Keratinocyte (primary cell): ENCODE results near the gene PPM1J. TPM values are rescaled to one million over a fixed set of nuclear protein-coding genes. Genes with fewer than 3 reads are reported as not detected.
"Not testable (repeated sequence)": the region's sequence is repeated elsewhere in the genome, so short reads cannot be mapped to it uniquely, and the experiment has no call there.

Source experiments
- DNase-seq: peaks from one replicate; pipeline ENCODE4 v3.0.0-alpha.2; 2011; ENCODE audit warnings: low read depth, missing footprints, low spot score
- FAIRE-seq: peaks from 2 replicates; lab custom pipeline; 2011; peaks lifted over from hg19 to GRCh38; lab: Jason Lieb, UNC
- H2AFZ ChIP-seq: 2 replicates; pipeline ENCODE4 v1.6.0; 2012; ENCODE audit warnings: low read length, control low read depth, inconsistent platforms; ENCODE audit not compliant: control insufficient read depth
- H3K27ac ChIP-seq: 2 replicates; pipeline ENCODE4 v1.5.1; 2011; ENCODE audit warnings: low read length; ENCODE audit not compliant: control insufficient read depth, insufficient read depth
- H3K27me3 ChIP-seq: 3 replicates; pipeline ENCODE4 v1.6.0; 2011; ENCODE audit warnings: low read length; ENCODE audit not compliant: control insufficient read depth, insufficient read depth; ENCODE audit errors: extremely low read depth
- H3K36me3 ChIP-seq, 2 experiments: 2 replicates in 1 of 2; 3 replicates in 1 of 2; pipeline ENCODE4 v1.5.1; 2011; ENCODE audit warnings: low read length in 2 of 2, mild to moderate bottlenecking in 1 of 2; ENCODE audit not compliant: control insufficient read depth in 2 of 2, insufficient read depth in 2 of 2; ENCODE audit errors: extremely low read depth in 1 of 2
- H3K4me1 ChIP-seq: 3 replicates; pipeline ENCODE4 v1.5.1; 2011; ENCODE audit warnings: low read length; ENCODE audit not compliant: control insufficient read depth, insufficient read depth; ENCODE audit errors: extremely low read depth
- H3K4me2 ChIP-seq: 3 replicates; pipeline ENCODE4 v1.6.0; 2011; ENCODE audit warnings: low read depth, low read length; ENCODE audit not compliant: control insufficient read depth, insufficient read depth; ENCODE audit errors: extremely low read depth
- H3K4me3 ChIP-seq, 3 experiments: fragments of 200-600 bp in 1 of 3; sonication (generic) in 1 of 3; 2 replicates in 2 of 3; 3 replicates in 1 of 3; pipeline ENCODE4 v1.5.1; 2011 to 2016; ENCODE audit warnings: low read length in 3 of 3, mild to moderate bottlenecking in 3 of 3, control low read depth in 2 of 3, inconsistent platforms in 1 of 3, low read depth in 1 of 3, mixed read lengths in 1 of 3, mixed run types in 1 of 3, moderate library complexity in 1 of 3; ENCODE audit not compliant: control insufficient read depth in 2 of 3, insufficient read depth in 2 of 3; ENCODE audit errors: extremely low read depth in 1 of 3
- H3K79me2 ChIP-seq: 2 replicates; pipeline ENCODE4 v1.6.0; 2012; ENCODE audit warnings: low read length; ENCODE audit not compliant: control insufficient read depth, insufficient read depth
- H3K9ac ChIP-seq: 3 replicates; pipeline ENCODE4 v1.6.0; 2011; ENCODE audit warnings: low read length; ENCODE audit not compliant: control insufficient read depth, insufficient read depth; ENCODE audit errors: extremely low read depth
- H3K9me1 ChIP-seq: 3 replicates; pipeline ENCODE4 v1.6.0; 2011; ENCODE audit warnings: low read length; ENCODE audit not compliant: control insufficient read depth, insufficient read depth; ENCODE audit errors: extremely low read depth
- H3K9me3 ChIP-seq: 2 replicates; pipeline ENCODE4 v1.5.1; 2012; ENCODE audit warnings: low read depth, low read length; ENCODE audit not compliant: control insufficient read depth
- H4K20me1 ChIP-seq: 3 replicates; pipeline ENCODE4 v1.6.0; 2011; ENCODE audit warnings: low read length; ENCODE audit not compliant: control insufficient read depth, insufficient read depth; ENCODE audit errors: extremely low read depth
- CTCF ChIP-seq, 3 experiments: IDR thresholded peaks in 1 of 3; conservative IDR thresholded peaks in 1 of 3; optimal IDR thresholded peaks in 1 of 3; 2 replicates in 2 of 3; 3 replicates in 1 of 3; pipeline versions ENCODE3 to v1.5.1; 2011; ENCODE audit warnings: low read length in 3 of 3, mild to moderate bottlenecking in 3 of 3, moderate library complexity in 2 of 3, control low read depth in 1 of 3, inconsistent platforms in 1 of 3; ENCODE audit not compliant: insufficient read depth in 2 of 3; ENCODE audit errors: extremely low read depth in 1 of 3
- EZH2 ChIP-seq: IDR thresholded peaks from one replicate; pipeline ENCODE4 v1.6.1; 2012; ENCODE audit warnings: inconsistent platforms, mild to moderate bottlenecking, low read length, moderate library complexity
- dilution Hi-C: fragments of 300-500 bp; cut with MboI; formaldehyde crosslinking; loops from one replicate; pipeline ENCODE4 v1.7.0; 2020; ENCODE audit warnings: low sequenced_read_pairs; ENCODE audit not compliant: extremely low pct_ligation_motif_present
- polyA plus RNA-seq, 5 experiments: library from polyadenylated mRNA; depleted of rRNA in 3 of 5; stranded (reverse) in 3 of 5; stranded (forward) in 1 of 5; unstranded in 1 of 5; fragments of >200 nt; gene quantifications; 1 replicate in 1 of 5; 2 replicates in 3 of 5; 3 replicates in 1 of 5; pipeline versions ENCODE4 v1.2.1 to v1.2.3, GENCODE V29; 2011 to 2012; ENCODE audit warnings: missing spikeins in 2 of 5, low read depth in 1 of 5, low replicate concordance in 1 of 5

PPM1J gene
- polyA plus RNA-seq, 1 donor (not counting 4 experiments of a cell fraction or from before 2014, with no cell fraction given), result 7.7 TPM

GRCh38 chr1:112731451-112731850 lies 16.3 kb upstream of the PPM1J start:
- DNase-seq (no peak), FAIRE-seq (no peak)
- H3K4me2 ChIP-seq, result no peak overlapping the region
- peaks cover 19% of the 10 kb centered on the region for H3K4me1 ChIP-seq
- no peaks in the 10 kb centered on the region for H3K36me3 ChIP-seq
- no peak overlapping the region for H2AFZ ChIP-seq
- H3K4me3 ChIP-seq, result no peak overlapping the region
- no peaks in the 10 kb centered on the region for H3K9me3 ChIP-seq
- dilution Hi-C loops, result no loop called here
- no peak overlapping the region for H3K9ac ChIP-seq
- TF ChIP-seq EZH2 (no peak), CTCF (optimal IDR thresholded peaks at IDR 0.05 in 1 of 3, IDR thresholded peaks at IDR 0.05 in 1 of 3, conservative IDR thresholded peaks at IDR 0.05 in 1 of 3; ENCODE audit: extremely low read depth in 1 of 3, insufficient read depth in 2 of 3, low read length in 3 of 3) (no peak)
- H3K9me1 ChIP-seq, result no peaks in the 10 kb centered on the region
- no peaks in the 10 kb centered on the region for H4K20me1 ChIP-seq
- H3K79me2 ChIP-seq, result no peaks in the 10 kb centered on the region
- no peak overlapping the region for H3K27ac ChIP-seq
- H3K27me3 ChIP-seq, result no peaks in the 10 kb centered on the region

- Histone ChIP-seq H3K9me1 (peaks cover 2% of the 10 kb centered on the region), H3K4me3 (no peak overlapping the region), H2AFZ (no peak overlapping the region), H3K36me3 (no peaks in the 10 kb centered on the region), H3K4me2 (no peak overlapping the region), H3K9me3 (no peaks in the 10 kb centered on the region), H3K79me2 (no peaks in the 10 kb centered on the region), H3K27ac (no peak overlapping the region), H3K27me3 (no peaks in the 10 kb centered on the region), H3K9ac (no peak overlapping the region), H3K4me1 (peaks cover 9% of the 10 kb centered on the region), H4K20me1 (no peaks in the 10 kb centered on the region)
- dilution Hi-C loops, result no loop called here
- TF ChIP-seq EZH2 (no peak), CTCF (optimal IDR thresholded peaks at IDR 0.05 in 1 of 3, IDR thresholded peaks at IDR 0.05 in 1 of 3, conservative IDR thresholded peaks at IDR 0.05 in 1 of 3; ENCODE audit: extremely low read depth in 1 of 3, insufficient read depth in 2 of 3, low read length in 3 of 3) (no peak)
- FAIRE-seq, result no peak
- DNase-seq, result no peak
These were observed 14.8 kb upstream of the PPM1J start for GRCh38 chr1:112729909-112730308.

GRCh38 chr1:112729011-112729410 lies 13.9 kb upstream of the PPM1J start:
- dilution Hi-C loops, H3K79me2 ChIP-seq, H3K9ac ChIP-seq, H3K9me1 ChIP-seq, H2AFZ ChIP-seq, FAIRE-seq, H3K36me3 ChIP-seq, H3K9me3 ChIP-seq, H3K4me2 ChIP-seq, DNase-seq, H3K4me1 ChIP-seq, H4K20me1 ChIP-seq, H3K27me3 ChIP-seq, H3K4me3 ChIP-seq, H3K27ac ChIP-seq: not testable (repeated sequence)

GRCh38 chr1:112728306-112728971 lies 13.3 kb upstream of the PPM1J start:
- H3K27ac ChIP-seq, H3K9me1 ChIP-seq, H3K27me3 ChIP-seq, DNase-seq, H3K9me3 ChIP-seq, H4K20me1 ChIP-seq, H3K4me3 ChIP-seq, FAIRE-seq, H3K9ac ChIP-seq, H3K79me2 ChIP-seq, H2AFZ ChIP-seq, H3K4me2 ChIP-seq, dilution Hi-C loops, H3K36me3 ChIP-seq, H3K4me1 ChIP-seq: not testable (repeated sequence)
